Upper lobe of left lung (tissue), 4 donors: ENCODE measurements around the gene PTPRS.

Experiments
- CTCF ChIP-seq, 6 experiments: fragments of 450-650 bp in 4 of 6; fragments of 200-600 bp in 2 of 6; sonication (generic) in 2 of 6; IDR thresholded peaks; one replicate each; pipeline ENCODE4 v1.5.1; 2016 to 2019; ENCODE audit warnings: antibody characterized with exemption in 6 of 6
- POLR2A ChIP-seq, 4 donors: fragments of 450-650 bp; IDR thresholded peaks; one replicate each; pipeline ENCODE4 v1.5.1; 2016 to 2017; ENCODE audit warnings: antibody characterized with exemption in 4 of 4, mild to moderate bottlenecking in 2 of 4

- no peak for TF ChIP-seq CTCF (IDR thresholded peaks at IDR 0.05)
- no peak for TF ChIP-seq POLR2A (IDR thresholded peaks at IDR 0.05)
Measured at GRCh38 chr19:5364674-5365073, 24.1 kb upstream of the PTPRS start.
